Stimulated activated memory B cell treated with anti-CD40 and anti-IgM and Interleukin-4, amounts not matched to agents 10 μg/mL and 1 μg/mL and 100 μg/mL, for 72 hours (primary cell): ENCODE data around the gene SETD7.

Source experiments
- ATAC-seq: fragments of 150-1000 bp; cut with Tn5 transposase; 2 replicates; pipeline ENCODE4 v1.10.0; 2021
- H3K27ac Mint-ChIP-seq: one replicate; pipeline ENCODE4 v1.8.0; 2022; ENCODE audit warnings: mild to moderate bottlenecking, mixed read lengths
- H3K27me3 Mint-ChIP-seq: one replicate; pipeline ENCODE4 v1.8.0; 2022; ENCODE audit warnings: mixed read lengths
- H3K36me3 Mint-ChIP-seq: one replicate; pipeline ENCODE4 v1.8.0; 2022; ENCODE audit warnings: mixed read lengths
- H3K4me1 Mint-ChIP-seq: one replicate; pipeline ENCODE4 v1.8.0; 2022; ENCODE audit warnings: mixed read lengths
- H3K4me3 Mint-ChIP-seq: one replicate; pipeline ENCODE4 v1.8.0; 2022; ENCODE audit warnings: mild to moderate bottlenecking, moderate library complexity, mixed read lengths
- H3K9me3 Mint-ChIP-seq: one replicate; pipeline ENCODE4 v1.8.0; 2022; ENCODE audit warnings: mixed read lengths

SETD7 gene

GRCh38 chr4:139540161-139540560 lies 15.9 kb downstream of the SETD7 start:
- ATAC-seq: no peak
- no peaks in the 10 kb centered on the region for H3K4me1 Mint-ChIP-seq

GRCh38 chr4:139537292-139537691 lies 18.7 kb downstream of the SETD7 start:
- H3K27me3 Mint-ChIP-seq: no peaks in the 10 kb centered on the region
- no peaks in the 10 kb centered on the region for H3K9me3 Mint-ChIP-seq
- H3K36me3 Mint-ChIP-seq: peaks cover 29% of the 10 kb centered on the region
- ATAC-seq: no peak
- no peaks in the 10 kb centered on the region for H3K4me1 Mint-ChIP-seq
- no peak overlapping the region for H3K4me3 Mint-ChIP-seq
- H3K27ac Mint-ChIP-seq: no peak overlapping the region

More at GRCh38 chr4:139540161-139540560, 15.9 kb downstream of the SETD7 start:
- Mint-ChIP-seq H3K9me3 (no peaks in the 10 kb centered on the region), H3K27ac (no peak overlapping the region), H3K36me3 (peaks cover 27% of the 10 kb centered on the region), H3K27me3 (no peaks in the 10 kb centered on the region), H3K4me3 (no peak overlapping the region)

DNA sequence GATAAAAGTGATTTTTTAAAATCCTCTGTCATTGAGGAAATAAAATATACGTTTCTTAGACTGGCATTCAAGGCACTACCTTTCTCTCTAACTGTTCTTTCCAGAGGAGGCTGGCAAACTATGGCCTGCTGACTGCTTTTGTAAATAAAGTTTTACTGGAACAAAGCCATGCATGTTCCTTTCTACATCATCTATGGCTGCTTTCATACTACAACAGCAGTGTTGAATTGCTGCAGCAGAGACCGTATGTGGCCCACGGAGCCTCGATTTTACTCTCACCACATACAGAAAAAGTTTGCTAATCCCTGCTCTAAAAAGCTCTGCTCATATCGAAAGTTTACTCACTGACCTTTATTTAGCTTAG lies 20.2 kb downstream of the SETD7 start:
- no peak for ATAC-seq
- H3K4me3 Mint-ChIP-seq: no peak overlapping the region
- peaks cover 7% of the 10 kb centered on the region for H3K4me1 Mint-ChIP-seq
- peaks cover 23% of the 10 kb centered on the region for H3K36me3 Mint-ChIP-seq
- H3K9me3 Mint-ChIP-seq: no peaks in the 10 kb centered on the region
- H3K27ac Mint-ChIP-seq: no peak overlapping the region
- H3K27me3 Mint-ChIP-seq: no peaks in the 10 kb centered on the region

- no peaks in the 10 kb centered on the region for H3K27me3 Mint-ChIP-seq
- no peak for ATAC-seq
Measured at GRCh38 chr4:139535228-139535870, 20.7 kb downstream of the SETD7 start.

GRCh38 chr4:139534287-139534950 lies 21.6 kb downstream of the SETD7 start:
- H3K36me3 Mint-ChIP-seq: peaks cover 13% of the 10 kb centered on the region
- H3K27me3 Mint-ChIP-seq: no peaks in the 10 kb centered on the region
- H3K27ac Mint-ChIP-seq: no peak overlapping the region
- H3K4me3 Mint-ChIP-seq: no peak overlapping the region
- no peak for ATAC-seq
- no peaks in the 10 kb centered on the region for H3K9me3 Mint-ChIP-seq
- peaks cover 7% of the 10 kb centered on the region for H3K4me1 Mint-ChIP-seq

More at GRCh38 chr4:139535228-139535870, 20.7 kb downstream of the SETD7 start:
- H3K4me3 Mint-ChIP-seq: no peak overlapping the region
- peaks cover 7% of the 10 kb centered on the region for H3K4me1 Mint-ChIP-seq
- H3K36me3 Mint-ChIP-seq: peaks cover 18% of the 10 kb centered on the region
- no peak overlapping the region for H3K27ac Mint-ChIP-seq
- no peaks in the 10 kb centered on the region for H3K9me3 Mint-ChIP-seq

DNA sequence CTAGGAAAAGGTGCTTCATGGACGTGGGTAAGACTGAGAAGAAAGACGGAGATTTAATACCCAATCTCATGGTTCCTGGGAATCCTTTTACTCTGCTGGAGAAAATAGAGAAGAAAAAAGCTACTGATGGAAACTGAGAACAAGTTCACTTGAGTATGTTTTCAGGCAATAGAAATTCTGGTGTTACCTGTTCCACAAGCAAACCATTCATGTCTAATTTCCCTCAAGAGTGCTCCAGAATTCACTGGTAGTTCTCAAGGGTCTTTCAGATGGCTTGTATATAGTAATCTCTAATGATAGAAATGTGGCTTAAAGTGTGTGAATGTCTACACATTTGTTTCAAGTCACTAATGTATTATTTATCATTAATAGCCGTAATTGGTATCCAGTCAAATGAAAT lies 22.5 kb downstream of the SETD7 start:
- H3K36me3 Mint-ChIP-seq: peaks cover 21% of the 10 kb centered on the region
- no peaks in the 10 kb centered on the region for H3K9me3 Mint-ChIP-seq
- no peak overlapping the region for H3K27ac Mint-ChIP-seq
- no peaks in the 10 kb centered on the region for H3K27me3 Mint-ChIP-seq
- H3K4me1 Mint-ChIP-seq: peaks cover 7% of the 10 kb centered on the region
- H3K4me3 Mint-ChIP-seq: no peak overlapping the region
- ATAC-seq: no peak

GRCh38 chr4:139532947-139533346 lies 23.1 kb downstream of the SETD7 start:
- Mint-ChIP-seq H3K36me3 (peaks cover 27% of the 10 kb centered on the region), H3K27me3 (no peaks in the 10 kb centered on the region), H3K9me3 (no peaks in the 10 kb centered on the region), H3K27ac (no peak overlapping the region), H3K4me1 (peaks cover 7% of the 10 kb centered on the region), H3K4me3 (no peak overlapping the region)
- ATAC-seq: no peak

DNA sequence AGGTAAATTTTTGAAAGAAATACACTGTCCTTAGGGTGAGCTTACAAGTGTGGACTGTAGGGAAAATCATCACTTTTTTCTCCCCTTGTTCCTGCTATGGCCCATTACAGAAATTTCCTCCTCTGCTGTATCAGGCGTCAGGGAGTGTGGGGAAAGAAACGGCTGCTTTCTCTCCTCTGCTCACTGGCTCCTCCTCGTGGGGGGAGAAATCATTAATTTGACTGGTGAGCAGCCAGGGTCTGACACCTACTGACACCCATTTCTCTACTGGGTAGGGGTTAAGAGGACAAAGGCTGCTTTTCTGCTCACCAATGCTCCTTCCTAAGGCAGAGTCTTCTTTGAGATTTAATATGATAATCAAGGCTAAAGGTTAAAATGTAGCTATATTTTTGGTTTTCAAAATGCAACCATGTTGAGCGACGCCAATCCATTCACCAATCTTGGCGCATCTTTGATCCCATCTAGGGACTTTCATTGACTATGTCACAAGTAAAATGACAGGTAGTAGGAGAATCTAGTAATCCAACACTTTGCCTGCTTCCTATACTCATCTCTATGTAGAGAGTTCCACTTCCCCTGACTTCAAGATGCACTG lies 25.1 kb downstream of the SETD7 start:
- peaks cover 10% of the 10 kb centered on the region for H3K4me1 Mint-ChIP-seq
- no peak overlapping the region for H3K27ac Mint-ChIP-seq
- no peaks in the 10 kb centered on the region for H3K27me3 Mint-ChIP-seq

GRCh38 chr4:139528377-139529005 lies 27.5 kb downstream of the SETD7 start:
- Mint-ChIP-seq H3K9me3 (no peaks in the 10 kb centered on the region), H3K36me3 (peaks cover 55% of the 10 kb centered on the region), H3K4me1 (peaks cover 19% of the 10 kb centered on the region), H3K4me3 (no peak overlapping the region), H3K27me3 (no peaks in the 10 kb centered on the region), H3K27ac (no peak overlapping the region)
- no peak for ATAC-seq

More for the DNA sequence above, 25.1 kb downstream of the SETD7 start:
- Mint-ChIP-seq H3K4me3 (no peak overlapping the region), H3K9me3 (no peaks in the 10 kb centered on the region), H3K36me3 (peaks cover 32% of the 10 kb centered on the region)
- no peak for ATAC-seq

DNA sequence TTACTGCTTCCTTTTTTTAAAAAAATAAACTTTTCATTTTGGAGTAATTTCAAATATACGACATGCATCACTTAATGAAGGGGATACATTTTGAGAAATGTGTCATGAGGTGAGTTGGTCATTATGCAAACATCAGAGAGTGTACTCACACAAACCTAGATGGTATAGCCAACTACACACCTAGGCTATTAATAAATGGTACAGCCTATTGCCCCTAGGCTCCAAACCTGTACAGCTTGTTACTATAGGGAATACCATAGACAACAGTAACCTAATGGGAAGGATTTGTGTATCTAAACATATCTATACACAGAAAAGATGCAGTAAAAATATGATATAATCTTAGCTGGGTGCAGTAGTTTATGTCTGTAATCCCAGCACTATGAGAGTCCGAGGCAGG lies 29.1 kb downstream of the SETD7 start:
- H3K27me3 Mint-ChIP-seq: no peaks in the 10 kb centered on the region
- H3K9me3 Mint-ChIP-seq: no peaks in the 10 kb centered on the region
- no peak overlapping the region for H3K4me3 Mint-ChIP-seq
- peaks cover 19% of the 10 kb centered on the region for H3K4me1 Mint-ChIP-seq
- H3K36me3 Mint-ChIP-seq: peaks cover 59% of the 10 kb centered on the region
- no peak for ATAC-seq
- H3K27ac Mint-ChIP-seq: no peak overlapping the region

DNA sequence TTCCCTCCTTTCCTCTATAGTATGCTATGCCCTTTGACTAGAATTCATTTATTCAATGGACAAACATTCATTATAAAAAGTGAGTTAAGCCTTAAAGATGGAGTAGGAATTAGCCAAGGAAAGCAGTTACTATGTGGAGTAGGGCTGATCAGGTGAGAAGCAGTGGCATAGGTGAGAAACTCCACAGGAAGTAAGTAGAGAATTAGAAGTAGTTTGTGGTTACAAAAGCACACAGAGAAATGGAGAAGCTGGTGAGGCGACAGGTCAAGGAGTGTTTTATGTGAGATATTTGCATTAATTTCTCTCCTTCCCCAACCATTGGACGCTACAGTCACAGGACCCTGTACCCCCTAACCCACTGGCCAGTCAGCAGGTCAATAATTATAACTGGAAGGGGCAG lies 30.6 kb downstream of the SETD7 start:
- H3K27ac Mint-ChIP-seq: no peak overlapping the region
- no peak overlapping the region for H3K4me3 Mint-ChIP-seq
- H3K4me1 Mint-ChIP-seq: peaks cover 12% of the 10 kb centered on the region
- no peaks in the 10 kb centered on the region for H3K9me3 Mint-ChIP-seq
- no peaks in the 10 kb centered on the region for H3K27me3 Mint-ChIP-seq
- peaks cover 63% of the 10 kb centered on the region for H3K36me3 Mint-ChIP-seq
- ATAC-seq: no peak

GRCh38 chr4:139524062-139524631 lies 31.9 kb downstream of the SETD7 start:
- ATAC-seq: no peak
- no peaks in the 10 kb centered on the region for H3K27me3 Mint-ChIP-seq
- H3K36me3 Mint-ChIP-seq: peaks cover 65% of the 10 kb centered on the region
- no peak overlapping the region for H3K27ac Mint-ChIP-seq
- H3K9me3 Mint-ChIP-seq: no peaks in the 10 kb centered on the region
- H3K4me3 Mint-ChIP-seq: no peak overlapping the region
- H3K4me1 Mint-ChIP-seq: peaks cover 12% of the 10 kb centered on the region

GRCh38 chr4:139523076-139523475 lies 32.9 kb downstream of the SETD7 start:
- Mint-ChIP-seq H3K27ac (no peak overlapping the region), H3K27me3 (no peaks in the 10 kb centered on the region), H3K4me3 (no peak overlapping the region), H3K9me3 (no peaks in the 10 kb centered on the region), H3K4me1 (peaks cover 12% of the 10 kb centered on the region), H3K36me3 (peaks cover 65% of the 10 kb centered on the region)
- ATAC-seq: no peak

- H3K27me3 Mint-ChIP-seq: no peaks in the 10 kb centered on the region
- H3K36me3 Mint-ChIP-seq: peaks cover 67% of the 10 kb centered on the region
- H3K4me3 Mint-ChIP-seq: no peak overlapping the region
- H3K9me3 Mint-ChIP-seq: no peaks in the 10 kb centered on the region
- no peak for ATAC-seq
- H3K4me1 Mint-ChIP-seq: peaks cover 12% of the 10 kb centered on the region
- no peak overlapping the region for H3K27ac Mint-ChIP-seq
Measured at GRCh38 chr4:139522457-139522856, 33.6 kb downstream of the SETD7 start.

DNA sequence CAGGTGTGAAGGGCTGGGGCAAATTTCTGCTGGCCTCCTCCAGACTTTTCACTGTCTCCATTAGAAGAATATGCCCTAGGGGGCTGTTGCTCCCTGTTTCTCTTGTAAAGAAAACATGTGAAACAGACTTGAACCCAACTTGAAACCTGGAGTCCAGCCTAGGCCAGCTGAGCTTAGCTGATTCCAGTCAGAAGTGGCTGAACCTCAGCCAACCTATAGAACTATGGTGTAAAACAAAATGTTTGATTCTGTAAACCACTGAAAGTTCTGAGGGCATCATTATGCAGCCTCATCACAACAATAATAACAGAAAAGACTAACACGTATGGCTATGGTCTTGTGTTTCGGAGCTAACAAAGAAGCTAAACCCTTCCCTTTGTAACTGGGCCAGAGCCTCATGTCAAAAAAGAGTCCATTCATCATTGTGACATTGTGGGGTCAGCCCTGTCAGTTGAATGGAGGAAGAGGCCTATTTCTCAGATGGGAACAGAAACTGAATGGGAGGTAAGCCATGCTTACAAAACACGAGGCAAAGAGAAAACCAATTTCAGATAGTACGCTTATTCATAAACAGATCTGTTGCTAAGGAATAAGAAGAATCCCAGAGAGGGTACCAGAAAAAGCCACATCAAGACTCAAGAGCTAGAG lies 34.1 kb downstream of the SETD7 start:
- peaks cover 12% of the 10 kb centered on the region for H3K4me1 Mint-ChIP-seq
- H3K4me3 Mint-ChIP-seq: no peak overlapping the region
- H3K9me3 Mint-ChIP-seq: no peaks in the 10 kb centered on the region
- H3K27ac Mint-ChIP-seq: no peak overlapping the region
- ATAC-seq: no peak
- H3K36me3 Mint-ChIP-seq: peaks cover 72% of the 10 kb centered on the region
- H3K27me3 Mint-ChIP-seq: no peaks in the 10 kb centered on the region
